Left lung (tissue), 14 donors: Measurements from ENCODE around the gene CDKL4. TPM values are rescaled to one million over a fixed set of nuclear protein-coding genes. Genes with fewer than 3 reads are reported as not detected.

Source experiments
- ATAC-seq: fragments of 200-7000 bp; cut with Tn5 transposase; one replicate; pipeline ENCODE4 v1.9.1; 2020; ENCODE audit warnings: moderate library complexity
- DNase-seq, 4 donors: peaks; one replicate each; pipeline ENCODE4 v3.0.0-alpha.2; 2013 to 2020
- H3K27ac ChIP-seq, 2 donors: fragments of 200-600 bp; sonication (generic) in 1 of 2; one replicate each; pipeline versions ENCODE4 v1.5.0 to v1.8.0; 2020 to 2021
- H3K27me3 ChIP-seq, 2 donors: fragments of 200-600 bp; sonication (generic) in 1 of 2; one replicate each; pipeline versions ENCODE4 v1.5.0 to v1.8.0; 2020 to 2021
- H3K36me3 ChIP-seq, 2 donors: fragments of 200-600 bp; sonication (generic) in 1 of 2; one replicate each; pipeline versions ENCODE4 v1.5.0 to v1.8.0; 2020 to 2021
- H3K4me1 ChIP-seq, 2 donors: fragments of 200-600 bp; one replicate each; pipeline ENCODE4 v1.8.0; 2021
- H3K4me3 ChIP-seq, 2 donors: fragments of 200-600 bp; sonication (generic) in 1 of 2; one replicate each; pipeline versions ENCODE4 v1.5.0 to v1.8.0; 2020 to 2021; ENCODE audit warnings: mild to moderate bottlenecking in 1 of 2
- H3K9me3 ChIP-seq, 2 donors: fragments of 200-600 bp; sonication (generic) in 1 of 2; one replicate each; pipeline versions ENCODE4 v1.5.0 to v1.8.0; 2020 to 2021
- intact Hi-C, 2 donors: fragments of 100-400 bp; cut with DNase I; formaldehyde crosslinking; loops; one replicate each; pipeline versions ENCODE4 v1.11.2 to v1.14.2; 2022
- long read RNA-seq, 12 donors: library from polyadenylated mRNA in 2 of 12; unstranded in 2 of 12; transcript quantifications; one replicate each; pipeline ENCODE4 v2.0.0 and lab custom pipeline, GENCODE V29; 2019 to 2026
- polyA plus RNA-seq, 6 donors: library from polyadenylated mRNA; unstranded; fragments of 120-200 nt; gene quantifications; one replicate each; pipeline ENCODE4 v1.2.1, GENCODE V29; 2013; ENCODE audit not compliant: insufficient read length in 6 of 6
- total RNA-seq, 2 donors: library from RNA; stranded (reverse); fragmentation: NEBNext Ultra II Directional; extraction: Animal tissue kit (Norgen Biotek cat#: 25700); gene quantifications; one replicate each; pipeline ENCODE4 v1.2.1, GENCODE V29; 2021
- TF ChIP-seq, protein P1 (sequence below), 2 donors: fragments of 200-600 bp; sonication (generic) in 1 of 2; IDR thresholded peaks; one replicate each; pipeline versions ENCODE4 v1.5.0 to v1.8.0; 2021; ENCODE audit warnings: antibody characterized with exemption in 2 of 2
- donor health status: DM: no; HTN: yes; CAD: no.
- donor health status: DM: no; HTN: no; CAD: no.

Gene CDKL4
- total RNA-seq (under 1 TPM; 0.55 to 0.79 TPM), polyA plus RNA-seq (1 to 10 TPM in 5 of 6 donors, under 1 TPM in 1; 0.96 to 3.1 (median 1.2) TPM)
- long read RNA-seq, donor 1: 0 reads
- long read RNA-seq, donor 2: 0 reads
- long read RNA-seq, donor 3: 0 reads
- long read RNA-seq, donor 4: 0 reads
- long read RNA-seq, donor 5: 0 reads
- long read RNA-seq, donor 6: 0 reads
- long read RNA-seq, donor 7: 0 reads
- long read RNA-seq, donor 8: 0 reads
- long read RNA-seq, donor 9: 0 reads
- long read RNA-seq, donor 10: 0 reads
- long read RNA-seq, donor 11: 0 reads
- long read RNA-seq, donor 12: 0 reads

DNA sequence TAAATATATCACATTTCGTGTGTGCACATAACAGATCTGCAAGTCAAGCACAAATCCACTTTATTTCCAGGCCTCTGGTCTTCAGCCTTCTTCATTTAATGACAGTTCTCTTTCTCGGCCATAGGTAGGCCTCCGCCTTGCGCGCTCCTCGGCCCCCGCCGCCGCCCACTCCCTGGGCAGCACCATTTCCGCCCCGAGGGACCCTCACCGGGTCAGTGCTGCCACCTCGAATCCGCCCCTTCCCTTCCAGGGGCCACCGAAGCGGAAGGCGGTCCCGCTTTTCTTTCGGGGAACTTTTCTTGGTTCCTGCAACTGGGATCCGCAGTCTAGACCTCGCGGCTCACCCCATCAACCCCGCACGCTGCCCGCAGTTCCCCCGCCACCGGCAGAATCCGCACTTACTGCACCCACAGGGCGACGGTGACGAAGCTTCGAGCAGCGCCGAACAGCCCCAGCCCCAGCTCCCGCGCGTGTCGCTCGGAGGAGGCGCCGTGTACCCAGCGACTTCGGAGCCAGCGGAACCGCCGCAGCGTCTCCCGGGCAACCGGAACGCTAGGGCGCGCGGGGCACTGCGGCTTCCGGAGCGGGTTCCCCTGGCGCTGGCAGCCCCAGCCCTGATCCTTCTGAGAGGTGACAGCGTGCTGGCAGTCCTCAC is at the start of gene CDKL4:
TSS of gene CDKL4 (minus strand) at position 502 of the 655 bp plus-strand sequence.
- H3K36me3 ChIP-seq: peaks cover 0 to 4% of the 10 kb centered on the region in 2 donors
- H3K9me3 ChIP-seq: no peaks in the 10 kb centered on the region
- DNase-seq (peak in 3 of 4 donors; percentile 30 to 86 (median 33)), ATAC-seq (peak; percentile 72)
- no peak within 1 kb of the TSS for H3K27ac ChIP-seq
- intact Hi-C loops: no loop called here
- no peaks in the 10 kb centered on the region for H3K27me3 ChIP-seq
- TF ChIP-seq, protein P1, sequence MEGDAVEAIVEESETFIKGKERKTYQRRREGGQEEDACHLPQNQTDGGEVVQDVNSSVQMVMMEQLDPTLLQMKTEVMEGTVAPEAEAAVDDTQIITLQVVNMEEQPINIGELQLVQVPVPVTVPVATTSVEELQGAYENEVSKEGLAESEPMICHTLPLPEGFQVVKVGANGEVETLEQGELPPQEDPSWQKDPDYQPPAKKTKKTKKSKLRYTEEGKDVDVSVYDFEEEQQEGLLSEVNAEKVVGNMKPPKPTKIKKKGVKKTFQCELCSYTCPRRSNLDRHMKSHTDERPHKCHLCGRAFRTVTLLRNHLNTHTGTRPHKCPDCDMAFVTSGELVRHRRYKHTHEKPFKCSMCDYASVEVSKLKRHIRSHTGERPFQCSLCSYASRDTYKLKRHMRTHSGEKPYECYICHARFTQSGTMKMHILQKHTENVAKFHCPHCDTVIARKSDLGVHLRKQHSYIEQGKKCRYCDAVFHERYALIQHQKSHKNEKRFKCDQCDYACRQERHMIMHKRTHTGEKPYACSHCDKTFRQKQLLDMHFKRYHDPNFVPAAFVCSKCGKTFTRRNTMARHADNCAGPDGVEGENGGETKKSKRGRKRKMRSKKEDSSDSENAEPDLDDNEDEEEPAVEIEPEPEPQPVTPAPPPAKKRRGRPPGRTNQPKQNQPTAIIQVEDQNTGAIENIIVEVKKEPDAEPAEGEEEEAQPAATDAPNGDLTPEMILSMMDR (IDR thresholded peaks at IDR 0.05): no peak
- H3K4me3 ChIP-seq: peak within 1 kb of the TSS in 1 of 2 donors; percentile 30
- no peaks in the 10 kb centered on the region for H3K4me1 ChIP-seq

DNA sequence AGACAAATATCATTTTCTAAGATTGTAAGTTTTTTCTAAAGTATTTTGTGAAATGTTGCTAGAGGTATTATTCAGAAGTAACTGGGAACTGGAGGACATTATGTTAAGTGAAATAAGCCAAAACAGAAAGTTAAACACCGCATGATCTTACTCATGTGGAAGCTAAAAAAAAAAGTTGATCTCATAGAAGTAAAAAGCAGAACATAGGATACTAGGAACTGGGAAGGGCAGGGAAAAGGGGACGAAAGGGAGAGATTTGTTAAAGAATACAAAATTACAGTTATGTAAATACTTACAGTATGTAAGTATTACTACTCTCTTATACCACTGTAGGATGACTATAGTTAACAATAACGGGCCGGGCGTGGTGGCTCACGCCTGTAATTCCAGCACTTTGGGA is 46.7 kb upstream of the CDKL4 start:
- Histone ChIP-seq H3K27ac (no peak overlapping the region), H3K9me3 (no peaks in the 10 kb centered on the region), H3K27me3 (no peaks in the 10 kb centered on the region), H3K4me3 (no peak overlapping the region), H3K36me3 (peaks cover 0 to 54% of the 10 kb centered on the region in 2 donors), H3K4me1 (no peaks in the 10 kb centered on the region)
- TF ChIP-seq, protein P1 (IDR thresholded peaks at IDR 0.05): no peak
- DNase-seq: no peak
- intact Hi-C loops: no loop called here
- ATAC-seq: no peak

DNA sequence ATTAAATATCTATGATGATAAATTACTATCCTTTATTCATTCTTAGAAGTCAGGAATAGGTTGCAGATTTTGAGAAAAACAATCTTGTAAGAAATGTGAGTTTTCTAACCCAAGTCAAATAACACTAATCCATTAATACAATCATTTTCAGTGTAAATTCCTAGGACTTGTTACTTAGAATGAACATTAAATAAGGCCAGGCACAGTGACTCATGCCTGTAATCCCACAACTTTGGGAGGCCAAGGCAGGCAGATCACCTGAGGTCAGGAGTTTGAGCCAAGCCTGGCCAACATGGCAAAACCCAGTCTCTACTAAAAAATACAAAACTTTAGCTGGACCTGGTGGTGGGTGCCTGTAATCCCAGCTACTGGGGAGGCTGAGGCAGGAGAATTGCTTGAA is 45.8 kb upstream of the CDKL4 start:
- TF ChIP-seq, protein P1 (IDR thresholded peaks at IDR 0.05): no peak
- Histone ChIP-seq H3K4me3 (no peak overlapping the region), H3K4me1 (no peaks in the 10 kb centered on the region), H3K36me3 (peaks cover 0 to 57% of the 10 kb centered on the region in 2 donors), H3K9me3 (no peaks in the 10 kb centered on the region), H3K27ac (no peak overlapping the region), H3K27me3 (no peaks in the 10 kb centered on the region)
- ATAC-seq (no peak), DNase-seq (no peak)
- intact Hi-C loops: no loop called here

DNA sequence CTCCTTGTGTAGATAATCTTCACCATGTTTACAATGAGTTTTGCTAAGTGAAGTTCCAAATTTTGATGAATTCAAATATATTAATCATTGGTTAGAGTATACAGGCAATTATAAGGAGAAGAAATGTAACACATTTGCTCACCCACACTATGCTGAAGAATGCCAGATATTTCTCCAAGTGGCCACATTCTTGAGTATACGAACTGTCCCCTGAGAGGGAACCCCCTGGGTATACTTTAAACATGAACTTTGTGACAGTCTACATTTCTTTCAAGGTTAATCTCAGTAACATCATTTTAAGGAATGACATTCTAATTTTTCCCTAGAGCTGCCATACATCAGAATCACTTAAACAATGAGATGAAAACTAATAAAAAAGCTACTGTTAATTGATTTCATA is 39.8 kb upstream of the CDKL4 start:
- H3K9me3 ChIP-seq: no peaks in the 10 kb centered on the region
- H3K27me3 ChIP-seq: no peaks in the 10 kb centered on the region
- intact Hi-C loops: no loop called here
- H3K4me3 ChIP-seq: no peak overlapping the region
- peaks cover 0 to 46% of the 10 kb centered on the region in 2 donors for H3K36me3 ChIP-seq
- ATAC-seq: no peak
- DNase-seq: no peak
- H3K27ac ChIP-seq: no peak overlapping the region
- no peaks in the 10 kb centered on the region for H3K4me1 ChIP-seq
- TF ChIP-seq, protein P1 (IDR thresholded peaks at IDR 0.05): no peak

DNA sequence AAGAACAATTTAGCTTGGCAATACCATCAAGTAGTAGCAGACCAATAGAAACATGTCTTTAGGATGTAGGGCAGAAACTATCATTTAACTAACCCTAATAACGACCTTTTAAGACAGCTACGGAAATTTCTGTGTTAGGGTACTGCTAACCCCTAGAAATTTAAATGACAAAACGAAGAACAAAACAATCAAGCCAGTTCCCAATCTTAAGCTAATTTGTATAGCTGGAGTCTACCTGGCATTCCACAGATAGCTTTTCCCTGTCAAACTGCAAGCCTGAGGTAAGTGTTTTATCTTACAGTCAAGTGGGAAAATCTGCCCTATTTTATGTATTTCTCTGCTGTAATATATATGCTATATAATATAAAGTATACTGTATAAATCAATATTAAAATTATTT is 37.6 kb upstream of the CDKL4 start:
- no peak for ATAC-seq
- TF ChIP-seq, protein P1 (IDR thresholded peaks at IDR 0.05): no peak
- H3K36me3 ChIP-seq: peaks cover 0 to 54% of the 10 kb centered on the region in 2 donors
- no peak overlapping the region for H3K27ac ChIP-seq
- no peak overlapping the region for H3K4me3 ChIP-seq
- no peaks in the 10 kb centered on the region for H3K27me3 ChIP-seq
- no peaks in the 10 kb centered on the region for H3K9me3 ChIP-seq
- H3K4me1 ChIP-seq: no peaks in the 10 kb centered on the region
- intact Hi-C loops: no loop called here
- DNase-seq: no peak
